HEK293 (cell line): Measurements from ENCODE around the gene ZNF761.

Experiments used
- GFI1B ChIP-seq: fragments of 450-650 bp; formaldehyde crosslinking; IDR thresholded peaks from 2 replicates; pipeline ENCODE4 v1.5.1; 2016; ENCODE audit warnings: missing biosample characterization, missing genetic modification characterization
- GLIS1 ChIP-seq: fragments of 450-650 bp; formaldehyde crosslinking; IDR thresholded peaks from 2 replicates; pipeline ENCODE4 v1.5.1; 2016; ENCODE audit warnings: missing biosample characterization, missing genetic modification characterization
- YY1 ChIP-seq: fragments of 450-650 bp; formaldehyde crosslinking; IDR thresholded peaks from 2 replicates; pipeline ENCODE4 v1.5.1; 2018; ENCODE audit warnings: missing biosample characterization, missing genetic modification characterization
- ZFP3 ChIP-seq: fragments of 450-650 bp; formaldehyde crosslinking; IDR thresholded peaks from 2 replicates; pipeline ENCODE4 v1.5.1; 2016; ENCODE audit warnings: low read depth, missing biosample characterization, missing genetic modification characterization
- ZNF184 ChIP-seq: fragments of 450-650 bp; IDR thresholded peaks from 2 replicates; pipeline ENCODE4 v1.5.1; 2018; ENCODE audit warnings: missing biosample characterization, mild to moderate bottlenecking, missing genetic modification characterization
- ZNF266 ChIP-seq: fragments of 450-650 bp; formaldehyde crosslinking; IDR thresholded peaks from 2 replicates; pipeline ENCODE4 v1.5.1; 2016; ENCODE audit warnings: missing biosample characterization, missing genetic modification characterization, low read depth
- ZNF416 ChIP-seq: fragments of 450-650 bp; formaldehyde crosslinking; IDR thresholded peaks from 2 replicates; pipeline ENCODE4 v1.5.1; 2016; ENCODE audit warnings: missing biosample characterization, missing genetic modification characterization
- ZNF473 ChIP-seq: fragments of 450-650 bp; formaldehyde crosslinking; IDR thresholded peaks from 2 replicates; pipeline ENCODE4 v1.5.1; 2017; ENCODE audit warnings: missing biosample characterization, missing genetic modification characterization
- ZNF501 ChIP-seq: fragments of 450-650 bp; formaldehyde crosslinking; IDR thresholded peaks from 2 replicates; pipeline ENCODE4 v1.5.1; 2016; ENCODE audit warnings: missing biosample characterization, missing genetic modification characterization
- ZSCAN18 ChIP-seq: fragments of 450-650 bp; formaldehyde crosslinking; IDR thresholded peaks from 2 replicates; pipeline ENCODE4 v1.5.1; 2016; ENCODE audit warnings: missing biosample characterization, missing genetic modification characterization
- TF ChIP-seq, protein P1 (sequence below): fragments of 450-650 bp; formaldehyde crosslinking; IDR thresholded peaks from 2 replicates; pipeline ENCODE4 v1.5.1; 2016; ENCODE audit warnings: missing biosample characterization, missing genetic modification characterization
- TF ChIP-seq, protein P2 (sequence below): fragments of 450-650 bp; formaldehyde crosslinking; IDR thresholded peaks from 2 replicates; pipeline ENCODE4 v1.5.1; 2016; ENCODE audit warnings: missing biosample characterization, missing genetic modification characterization
- TF ChIP-seq, protein P3 (sequence below): IDR thresholded peaks from 2 replicates; pipeline ENCODE4 v1.6.1; 2011; ENCODE audit warnings: mild to moderate bottlenecking, low read depth, low read length, borderline replicate concordance
- TF ChIP-seq, protein P4 (sequence below): fragments of 450-650 bp; formaldehyde crosslinking; IDR thresholded peaks from 2 replicates; pipeline ENCODE4 v1.5.1; 2016; ENCODE audit warnings: missing biosample characterization, missing genetic modification characterization

DNA sequence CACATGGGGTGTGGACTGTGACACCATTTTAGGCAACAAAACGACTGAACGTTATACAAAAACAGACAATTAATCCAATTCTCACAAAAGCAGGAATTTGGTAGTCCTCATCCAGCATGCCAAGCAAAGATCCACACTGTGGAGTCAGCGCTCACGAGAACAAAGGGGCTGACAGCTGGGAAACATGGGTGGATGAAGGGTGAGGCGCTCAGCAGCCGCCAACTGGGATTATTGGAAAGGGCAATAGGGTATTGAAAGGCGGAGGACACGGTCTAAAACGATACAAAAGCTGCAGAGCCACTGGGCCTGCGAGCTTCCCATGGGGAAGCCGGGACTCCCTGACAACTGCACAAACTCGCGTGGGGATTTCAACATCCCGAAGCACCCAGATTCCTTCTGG is 31.1 kb downstream of the ZNF761 start:
- TF ChIP-seq ZSCAN18 (tag by site-specific recombination) = no peak
- no peak for TF ChIP-seq GFI1B (tag by site-specific recombination)
- TF ChIP-seq, protein P1, sequence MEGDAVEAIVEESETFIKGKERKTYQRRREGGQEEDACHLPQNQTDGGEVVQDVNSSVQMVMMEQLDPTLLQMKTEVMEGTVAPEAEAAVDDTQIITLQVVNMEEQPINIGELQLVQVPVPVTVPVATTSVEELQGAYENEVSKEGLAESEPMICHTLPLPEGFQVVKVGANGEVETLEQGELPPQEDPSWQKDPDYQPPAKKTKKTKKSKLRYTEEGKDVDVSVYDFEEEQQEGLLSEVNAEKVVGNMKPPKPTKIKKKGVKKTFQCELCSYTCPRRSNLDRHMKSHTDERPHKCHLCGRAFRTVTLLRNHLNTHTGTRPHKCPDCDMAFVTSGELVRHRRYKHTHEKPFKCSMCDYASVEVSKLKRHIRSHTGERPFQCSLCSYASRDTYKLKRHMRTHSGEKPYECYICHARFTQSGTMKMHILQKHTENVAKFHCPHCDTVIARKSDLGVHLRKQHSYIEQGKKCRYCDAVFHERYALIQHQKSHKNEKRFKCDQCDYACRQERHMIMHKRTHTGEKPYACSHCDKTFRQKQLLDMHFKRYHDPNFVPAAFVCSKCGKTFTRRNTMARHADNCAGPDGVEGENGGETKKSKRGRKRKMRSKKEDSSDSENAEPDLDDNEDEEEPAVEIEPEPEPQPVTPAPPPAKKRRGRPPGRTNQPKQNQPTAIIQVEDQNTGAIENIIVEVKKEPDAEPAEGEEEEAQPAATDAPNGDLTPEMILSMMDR (tag by site-specific recombination) = no peak
- TF ChIP-seq ZFP3 (tag by site-specific recombination) = no peak
- no peak for TF ChIP-seq ZNF266 (tag by site-specific recombination)
- no peak for TF ChIP-seq ZNF501 (tag by site-specific recombination)
- no peak for TF ChIP-seq YY1 (tag by site-specific recombination)
- TF ChIP-seq, protein P2, sequence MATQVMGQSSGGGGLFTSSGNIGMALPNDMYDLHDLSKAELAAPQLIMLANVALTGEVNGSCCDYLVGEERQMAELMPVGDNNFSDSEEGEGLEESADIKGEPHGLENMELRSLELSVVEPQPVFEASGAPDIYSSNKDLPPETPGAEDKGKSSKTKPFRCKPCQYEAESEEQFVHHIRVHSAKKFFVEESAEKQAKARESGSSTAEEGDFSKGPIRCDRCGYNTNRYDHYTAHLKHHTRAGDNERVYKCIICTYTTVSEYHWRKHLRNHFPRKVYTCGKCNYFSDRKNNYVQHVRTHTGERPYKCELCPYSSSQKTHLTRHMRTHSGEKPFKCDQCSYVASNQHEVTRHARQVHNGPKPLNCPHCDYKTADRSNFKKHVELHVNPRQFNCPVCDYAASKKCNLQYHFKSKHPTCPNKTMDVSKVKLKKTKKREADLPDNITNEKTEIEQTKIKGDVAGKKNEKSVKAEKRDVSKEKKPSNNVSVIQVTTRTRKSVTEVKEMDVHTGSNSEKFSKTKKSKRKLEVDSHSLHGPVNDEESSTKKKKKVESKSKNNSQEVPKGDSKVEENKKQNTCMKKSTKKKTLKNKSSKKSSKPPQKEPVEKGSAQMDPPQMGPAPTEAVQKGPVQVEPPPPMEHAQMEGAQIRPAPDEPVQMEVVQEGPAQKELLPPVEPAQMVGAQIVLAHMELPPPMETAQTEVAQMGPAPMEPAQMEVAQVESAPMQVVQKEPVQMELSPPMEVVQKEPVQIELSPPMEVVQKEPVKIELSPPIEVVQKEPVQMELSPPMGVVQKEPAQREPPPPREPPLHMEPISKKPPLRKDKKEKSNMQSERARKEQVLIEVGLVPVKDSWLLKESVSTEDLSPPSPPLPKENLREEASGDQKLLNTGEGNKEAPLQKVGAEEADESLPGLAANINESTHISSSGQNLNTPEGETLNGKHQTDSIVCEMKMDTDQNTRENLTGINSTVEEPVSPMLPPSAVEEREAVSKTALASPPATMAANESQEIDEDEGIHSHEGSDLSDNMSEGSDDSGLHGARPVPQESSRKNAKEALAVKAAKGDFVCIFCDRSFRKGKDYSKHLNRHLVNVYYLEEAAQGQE (tag by site-specific recombination) = no peak
- TF ChIP-seq, protein P3, sequence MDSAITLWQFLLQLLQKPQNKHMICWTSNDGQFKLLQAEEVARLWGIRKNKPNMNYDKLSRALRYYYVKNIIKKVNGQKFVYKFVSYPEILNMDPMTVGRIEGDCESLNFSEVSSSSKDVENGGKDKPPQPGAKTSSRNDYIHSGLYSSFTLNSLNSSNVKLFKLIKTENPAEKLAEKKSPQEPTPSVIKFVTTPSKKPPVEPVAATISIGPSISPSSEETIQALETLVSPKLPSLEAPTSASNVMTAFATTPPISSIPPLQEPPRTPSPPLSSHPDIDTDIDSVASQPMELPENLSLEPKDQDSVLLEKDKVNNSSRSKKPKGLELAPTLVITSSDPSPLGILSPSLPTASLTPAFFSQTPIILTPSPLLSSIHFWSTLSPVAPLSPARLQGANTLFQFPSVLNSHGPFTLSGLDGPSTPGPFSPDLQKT = no peak
- no peak for TF ChIP-seq ZNF473 (tag by site-specific recombination)
- no peak for TF ChIP-seq GLIS1 (tag by site-specific recombination)
- TF ChIP-seq, protein P4, sequence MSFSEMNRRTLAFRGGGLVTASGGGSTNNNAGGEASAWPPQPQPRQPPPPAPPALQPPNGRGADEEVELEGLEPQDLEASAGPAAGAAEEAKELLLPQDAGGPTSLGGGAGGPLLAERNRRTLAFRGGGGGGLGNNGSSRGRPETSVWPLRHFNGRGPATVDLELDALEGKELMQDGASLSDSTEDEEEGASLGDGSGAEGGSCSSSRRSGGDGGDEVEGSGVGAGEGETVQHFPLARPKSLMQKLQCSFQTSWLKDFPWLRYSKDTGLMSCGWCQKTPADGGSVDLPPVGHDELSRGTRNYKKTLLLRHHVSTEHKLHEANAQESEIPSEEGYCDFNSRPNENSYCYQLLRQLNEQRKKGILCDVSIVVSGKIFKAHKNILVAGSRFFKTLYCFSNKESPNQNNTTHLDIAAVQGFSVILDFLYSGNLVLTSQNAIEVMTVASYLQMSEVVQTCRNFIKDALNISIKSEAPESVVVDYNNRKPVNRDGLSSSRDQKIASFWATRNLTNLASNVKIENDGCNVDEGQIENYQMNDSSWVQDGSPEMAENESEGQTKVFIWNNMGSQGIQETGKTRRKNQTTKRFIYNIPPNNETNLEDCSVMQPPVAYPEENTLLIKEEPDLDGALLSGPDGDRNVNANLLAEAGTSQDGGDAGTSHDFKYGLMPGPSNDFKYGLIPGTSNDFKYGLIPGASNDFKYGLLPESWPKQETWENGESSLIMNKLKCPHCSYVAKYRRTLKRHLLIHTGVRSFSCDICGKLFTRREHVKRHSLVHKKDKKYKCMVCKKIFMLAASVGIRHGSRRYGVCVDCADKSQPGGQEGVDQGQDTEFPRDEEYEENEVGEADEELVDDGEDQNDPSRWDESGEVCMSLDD = no peak
- no peak for TF ChIP-seq ZNF184 (tag by site-specific recombination)
- no peak for TF ChIP-seq ZNF416 (tag by site-specific recombination)
